HepG2 (cell line): ENCODE results near the gene INPP4B. TPM values are rescaled to one million over a fixed set of nuclear protein-coding genes. Genes with fewer than 3 reads are reported as not detected.

Experiments
- ATAC-seq: fragments of 200-7000 bp; cut with Tn5 transposase; 3 replicates; pipeline ENCODE4 v1.9.1; 2020; ENCODE audit warnings: mild to moderate bottlenecking, moderate library complexity
- BruUV-seq: library from RNA; stranded (reverse); fragments of 400-500 nt; replicated peaks from 2 replicates; lab custom pipeline; 2021; lab: Mats Ljungman, UMichigan
- CTCF ChIA-PET: fragments of 300-600 bp; formaldehyde crosslinking; extraction: SDS; loops from one replicate; lab custom pipeline; 2021; ENCODE audit warnings: low total read pairs, inconsistent platforms, low intra/inter-chr PET ratio; lab: Yijun Ruan, JAX
- POLR2A ChIA-PET: fragments of 350-600 bp; sonication (Branson Sonifier 250); formaldehyde crosslinking; loops from one replicate; lab custom pipeline; 2020; ENCODE audit warnings: antibody characterized with exemption, inconsistent platforms; lab: Yijun Ruan, JAX
- DNase-seq: peaks from one replicate; pipeline ENCODE4 v3.0.0-alpha.2; 2015; ENCODE audit warnings: low spot score
- FAIRE-seq: peaks from 3 replicates; lab custom pipeline; 2011; peaks lifted over from hg19 to GRCh38; lab: Jason Lieb, UNC
- H2AFZ ChIP-seq: one replicate; pipeline ENCODE4 v1.6.1; 2011; ENCODE audit warnings: low read length, inconsistent platforms
- H3K27ac ChIP-seq: fragments of 300-600 bp; 3 replicates; pipeline ENCODE4 v1.8.0; 2011; ENCODE audit warnings: mixed run types, mild to moderate bottlenecking, mixed read lengths, low read length, inconsistent platforms; ENCODE audit not compliant: insufficient read depth; ENCODE audit errors: extremely low read length
- H3K27me3 ChIP-seq, 2 experiments: fragments of 200-600 bp in 1 of 2; 2 replicates in 1 of 2; 3 replicates in 1 of 2; pipeline versions ENCODE4 v1.6.0 to v1.8.0; 2011; ENCODE audit warnings: low read length in 2 of 2, mild to moderate bottlenecking in 2 of 2, moderate library complexity in 2 of 2, inconsistent platforms in 1 of 2; ENCODE audit not compliant: insufficient read depth in 2 of 2, control insufficient read depth in 1 of 2
- H3K36me3 ChIP-seq, 2 experiments: fragments of 200-600 bp in 1 of 2; replicated peaks in 1 of 2; 2 replicates in 1 of 2; 3 replicates in 1 of 2; pipeline versions ENCODE4 v1.5.1 to v1.8.0; 2011; ENCODE audit warnings: low read length in 2 of 2, inconsistent platforms in 1 of 2; ENCODE audit not compliant: insufficient read depth in 2 of 2, control insufficient read depth in 1 of 2
- H3K4me1 ChIP-seq: 2 replicates; pipeline ENCODE4 v1.5.1; 2012; ENCODE audit warnings: low read length, inconsistent platforms; ENCODE audit not compliant: insufficient read depth
- H3K4me2 ChIP-seq: 2 replicates; pipeline ENCODE4 v1.6.0; 2011; ENCODE audit warnings: low read depth, low read length, inconsistent platforms
- H3K4me3 ChIP-seq, 3 experiments: fragments of 200-600 bp in 1 of 3; sonication (generic), shearing (Covaris generic) in 1 of 3; replicated peaks in 1 of 3; 2 replicates each; pipeline ENCODE4 v1.5.1; 2011 to 2016; ENCODE audit warnings: low read length in 3 of 3, inconsistent platforms in 2 of 3, low read depth in 2 of 3, mild to moderate bottlenecking in 2 of 3, control low read depth in 1 of 3, mixed read lengths in 1 of 3; ENCODE audit not compliant: insufficient read depth in 1 of 3
- H3K79me2 ChIP-seq: one replicate; pipeline ENCODE4 v1.6.1; 2011; ENCODE audit warnings: low read length, inconsistent platforms; ENCODE audit not compliant: insufficient read depth
- H3K9ac ChIP-seq: 2 replicates; pipeline ENCODE4 v1.6.0; 2011; ENCODE audit warnings: mild to moderate bottlenecking, low read depth, low read length, inconsistent platforms; ENCODE audit not compliant: insufficient read depth
- H3K9me3 ChIP-seq: 2 replicates; pipeline ENCODE4 v1.5.1; 2012; ENCODE audit warnings: mild to moderate bottlenecking, low read length
- H4K20me1 ChIP-seq: 2 replicates; pipeline ENCODE4 v1.6.0; 2011; ENCODE audit warnings: inconsistent platforms, mild to moderate bottlenecking, low read length, moderate library complexity; ENCODE audit not compliant: insufficient read depth
- FOSL1 ChIP-seq: sonication (generic); formaldehyde crosslinking; IDR thresholded peaks from 2 replicates; pipeline ENCODE4 v1.9.0; 2021; ENCODE audit warnings: missing genetic modification reagents, borderline replicate concordance
- RERE ChIP-seq: IDR thresholded peaks from 2 replicates; pipeline ENCODE4 v1.6.1; 2016; ENCODE audit warnings: low read depth, missing genetic modification reagents, missing compliant biosample characterization
- WGBS: methylation state at CpG from one replicate; pipeline ENCODE4 v1.1.6; 2017; ENCODE audit warnings: low lambda C conversion rate; 5-methylcytosine and 5-hydroxymethylcytosine counted together
- in situ Hi-C: cut with HindIII; loops from 2 replicates; pipeline ENCODE4 v1.10.0; 2017; ENCODE audit warnings: low pct_unique_long_range_greater_than_20kb; ENCODE audit not compliant: extremely low pct_ligation_motif_present
- intact Hi-C: fragments of 100-400 bp; cut with micrococcal nuclease; formaldehyde crosslinking; loops from one replicate; pipeline ENCODE4 v1.10.0; 2022; ENCODE audit not compliant: unreplicated experiment
- polyA plus RNA-seq, 8 experiments: library from polyadenylated mRNA; depleted of rRNA in 3 of 8; stranded (reverse) in 7 of 8; unstranded in 1 of 8; fragments of >200 nt; fragmentation: Illumina TruSeq in 4 of 8; extraction: Trizol in 4 of 8; gene quantifications; 2 replicates each; pipeline versions ENCODE4 v1.2.1 to v1.2.3, GENCODE V29; 2011 to 2016; ENCODE audit warnings: low read depth in 4 of 8, missing spikeins in 1 of 8, mixed read lengths in 1 of 8; ENCODE audit not compliant: insufficient read depth in 1 of 8
- total RNA-seq, 5 experiments: library from RNA; depleted of rRNA; stranded (reverse); fragments of >200 nt; fragmentation: Illumina TruSeq; extraction: Trizol; gene quantifications; 2 replicates each; pipeline ENCODE4 v1.2.3, GENCODE V29; 2016; ENCODE audit warnings: low read depth in 1 of 5

The INPP4B gene
- total and polyA plus RNA-seq, 2 of the 13 experiments (the other 11 are each of a cell fraction or from before 2014, with no cell fraction given), result not detected

DNA sequence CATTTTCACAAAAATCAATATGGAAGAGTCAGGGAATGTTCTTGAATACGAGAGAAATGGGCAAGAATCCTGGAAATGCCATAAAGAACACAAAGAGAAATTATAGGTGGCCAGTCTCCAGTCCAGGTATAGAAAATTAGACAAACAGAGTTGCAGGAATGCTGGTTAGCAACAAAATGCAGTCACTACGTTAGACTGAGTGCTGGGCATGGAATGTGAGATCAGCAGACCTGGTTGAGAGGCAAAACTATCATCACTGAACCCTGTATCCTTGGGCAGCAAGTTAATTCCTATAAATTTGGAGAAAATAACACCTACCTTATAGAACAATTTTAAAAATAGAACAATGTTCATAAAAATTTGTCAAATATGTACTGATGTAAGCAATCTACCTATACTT is 417.4 kb downstream of the INPP4B start (continued):
- no peak for TF ChIP-seq RERE

GRCh38 chr4:142427456-142427855 is 418.6 kb downstream of the INPP4B start:
- CTCF ChIA-PET, result no interaction called here
- no peak overlapping the region for H3K4me2 ChIP-seq
- in situ Hi-C loops, result no loop called here

More at GRCh38 chr4:142427456-142427855, 418.6 kb downstream of the INPP4B start:
- no peaks in the 10 kb centered on the region for H4K20me1 ChIP-seq
- no peaks in the 10 kb centered on the region for H3K27me3 ChIP-seq
- BruUV-seq, result no TSS peak
- POLR2A ChIA-PET, result no interaction called here
- DNase-seq (no peak), ATAC-seq (no peak), FAIRE-seq (no peak)
- no peak overlapping the region for H3K9ac ChIP-seq
- H2AFZ ChIP-seq, result no peak overlapping the region
- H3K36me3 ChIP-seq, result no peaks in the 10 kb centered on the region
- intact Hi-C loops, result no loop called here
- H3K79me2 ChIP-seq, result no peaks in the 10 kb centered on the region
- H3K9me3 ChIP-seq, result no peaks in the 10 kb centered on the region
- TF ChIP-seq FOSL1 (CRISPR knock-in tag), result no peak
- H3K27ac ChIP-seq, result no peak overlapping the region
- no peaks in the 10 kb centered on the region for H3K4me1 ChIP-seq
- 3% methylated on average over 1 of the region's 1 CpG for WGBS
- H3K4me3 ChIP-seq, result no peak overlapping the region
